ENCODE data around the gene MTCL1. TPM values are rescaled to one million over a fixed set of nuclear protein-coding genes. Genes with fewer than 3 reads are reported as not detected.

Gene MTCL1
- polyA plus RNA-seq, 1 experiment: 56.6 TPM

DNA sequence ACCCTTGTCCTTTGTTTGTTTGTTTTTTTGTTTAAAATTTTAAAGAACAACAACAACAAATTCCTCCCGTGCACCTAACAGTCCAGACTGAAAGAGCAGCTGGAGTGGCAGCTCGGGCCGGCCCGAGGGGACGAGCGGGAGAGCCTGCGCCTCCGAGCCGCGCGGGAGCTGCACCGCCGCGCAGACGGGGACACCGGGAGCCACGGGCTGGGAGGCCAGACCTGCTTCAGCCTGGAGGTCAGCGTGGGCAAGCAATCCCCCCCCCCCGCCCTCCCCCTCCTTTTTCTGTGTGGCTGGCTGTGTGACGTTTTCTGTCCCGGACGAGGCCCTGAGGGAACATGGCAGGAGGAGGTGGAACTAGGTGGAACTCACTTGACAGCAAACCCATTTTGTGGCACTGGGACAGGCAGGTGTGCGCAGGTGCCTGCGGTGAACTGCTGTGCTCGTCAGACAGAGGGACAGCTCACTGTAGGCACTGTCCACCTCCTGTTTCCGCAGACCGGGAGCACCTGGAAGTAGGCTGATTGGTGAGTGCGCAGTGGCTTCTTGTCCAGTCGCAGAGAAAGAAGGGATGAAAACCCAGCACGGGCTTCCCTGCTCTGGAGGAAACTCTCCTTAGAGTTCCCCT is 80.6 kb downstream of the MTCL1 start:
- ChIA-PET POLR2A (interaction anchor here (0.8 kb wide), 1 partner anchor 9 kb away, joined by 3 read pairs; no protein-coding TSS in a partner anchor), CTCF (no interaction called here)
- DNase-seq (ENCODE audit: low read depth, low spot score): no peak
- Histone ChIP-seq H3K27ac (ENCODE audit: low read depth, low read length) (peak overlapping the region; percentile 31), H3K27me3 (ENCODE audit: control insufficient read depth, insufficient read depth, low read length) (no peaks in the 10 kb centered on the region), H3K4me3 (ENCODE audit: low read depth, low read length) (no peak overlapping the region), H3K9me3 (ENCODE audit: control insufficient read depth, insufficient read depth, low read length) (no peaks in the 10 kb centered on the region; the same call in 1 of the 2 replicates)
- TF ChIP-seq, protein P1, sequence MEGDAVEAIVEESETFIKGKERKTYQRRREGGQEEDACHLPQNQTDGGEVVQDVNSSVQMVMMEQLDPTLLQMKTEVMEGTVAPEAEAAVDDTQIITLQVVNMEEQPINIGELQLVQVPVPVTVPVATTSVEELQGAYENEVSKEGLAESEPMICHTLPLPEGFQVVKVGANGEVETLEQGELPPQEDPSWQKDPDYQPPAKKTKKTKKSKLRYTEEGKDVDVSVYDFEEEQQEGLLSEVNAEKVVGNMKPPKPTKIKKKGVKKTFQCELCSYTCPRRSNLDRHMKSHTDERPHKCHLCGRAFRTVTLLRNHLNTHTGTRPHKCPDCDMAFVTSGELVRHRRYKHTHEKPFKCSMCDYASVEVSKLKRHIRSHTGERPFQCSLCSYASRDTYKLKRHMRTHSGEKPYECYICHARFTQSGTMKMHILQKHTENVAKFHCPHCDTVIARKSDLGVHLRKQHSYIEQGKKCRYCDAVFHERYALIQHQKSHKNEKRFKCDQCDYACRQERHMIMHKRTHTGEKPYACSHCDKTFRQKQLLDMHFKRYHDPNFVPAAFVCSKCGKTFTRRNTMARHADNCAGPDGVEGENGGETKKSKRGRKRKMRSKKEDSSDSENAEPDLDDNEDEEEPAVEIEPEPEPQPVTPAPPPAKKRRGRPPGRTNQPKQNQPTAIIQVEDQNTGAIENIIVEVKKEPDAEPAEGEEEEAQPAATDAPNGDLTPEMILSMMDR (IDR thresholded peaks at IDR 0.05; ENCODE audit: low read depth, low read length): no peak

DNA sequence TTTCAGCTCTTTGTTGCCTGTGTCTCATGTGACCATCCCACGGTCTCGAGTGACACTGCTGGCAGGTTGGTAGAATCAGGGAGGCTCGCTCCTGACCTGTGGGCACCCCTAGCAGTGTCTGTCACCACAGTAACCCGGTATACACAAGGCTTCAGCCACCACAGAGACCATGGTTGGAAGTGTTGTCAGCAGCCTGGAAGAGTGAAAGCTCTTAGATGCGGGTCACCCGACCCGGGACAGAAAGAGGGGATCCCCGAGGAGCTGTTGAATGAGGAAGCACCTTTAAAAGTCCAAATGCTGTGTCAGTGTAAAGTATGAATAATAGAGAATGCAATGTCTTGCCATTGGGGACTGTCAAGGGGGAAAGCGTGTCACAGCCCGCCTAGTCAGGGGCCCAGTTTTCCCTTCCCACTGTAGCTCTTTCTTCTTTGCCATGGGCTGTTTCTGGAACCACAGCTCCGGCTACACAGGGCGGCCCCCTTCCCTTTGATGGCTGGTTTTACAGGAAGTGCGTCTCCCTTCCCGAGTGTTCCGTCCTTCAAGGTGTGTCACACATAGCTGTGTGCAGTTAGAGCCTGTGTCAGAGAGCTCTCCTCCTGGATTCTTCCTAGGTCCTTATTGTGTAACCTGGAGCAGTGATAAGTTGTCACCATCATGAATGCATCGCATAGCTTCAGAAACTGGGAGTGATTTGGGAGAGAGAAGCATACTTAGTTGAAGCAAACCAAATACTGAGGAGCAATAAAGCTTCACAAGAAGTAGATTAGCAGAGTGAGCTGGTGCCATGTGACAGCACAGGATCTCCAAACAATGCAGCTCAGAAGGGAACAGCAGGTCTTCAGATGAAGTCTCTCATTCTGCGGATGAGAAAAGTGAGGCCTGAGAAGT is 81.4 kb downstream of the MTCL1 start:
- TF ChIP-seq, protein P1 (IDR thresholded peaks at IDR 0.05; ENCODE audit: low read depth, low read length): no peak
- Histone ChIP-seq H3K4me3 (ENCODE audit: low read depth, low read length) (no peak overlapping the region), H3K27ac (ENCODE audit: low read depth, low read length) (peak overlapping the region; percentile 34), H3K27me3 (ENCODE audit: control insufficient read depth, insufficient read depth, low read length) (no peaks in the 10 kb centered on the region), H3K9me3 (ENCODE audit: control insufficient read depth, insufficient read depth, low read length) (no peaks in the 10 kb centered on the region; the same call in 1 of the 2 replicates)
- ChIA-PET CTCF (interaction anchor here (1.7 kb wide), 1 partner anchor 201 kb away, joined by 9 read pairs; no protein-coding TSS in a partner anchor), POLR2A (interaction anchor here (0.8 kb wide), 1 partner anchor 8 kb away, joined by 3 read pairs; no protein-coding TSS in a partner anchor)
- DNase-seq (ENCODE audit: low read depth, low spot score): no peak

DNA sequence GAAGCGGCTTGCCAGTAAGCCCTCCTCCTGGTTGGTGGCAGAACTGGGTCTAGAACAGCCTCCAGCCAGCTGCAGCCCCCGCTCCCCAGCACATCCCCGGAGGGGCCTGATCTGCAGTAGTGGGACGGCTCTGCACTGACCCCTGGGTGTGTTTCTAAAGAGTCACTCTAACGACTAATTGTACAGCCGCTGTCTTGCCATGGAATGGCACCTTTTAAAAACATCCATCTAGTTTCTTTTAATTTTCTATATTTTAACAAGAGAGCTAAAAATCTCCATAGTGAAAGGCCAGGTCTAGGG is 82.0 kb downstream of the MTCL1 start:
- POLR2A ChIA-PET: no interaction called here
- TF ChIP-seq, protein P1 (IDR thresholded peaks at IDR 0.05; ENCODE audit: low read depth, low read length): no peak
- H3K4me3 ChIP-seq (ENCODE audit: low read depth, low read length): no peak overlapping the region
- peak overlapping the region; percentile 34 for H3K27ac ChIP-seq (ENCODE audit: low read depth, low read length)
- CTCF ChIA-PET: interaction anchor here (1.7 kb wide), 1 partner anchor 200 kb away, joined by 9 read pairs; no protein-coding TSS in a partner anchor
- no peaks in the 10 kb centered on the region; the same call in 1 of the 2 replicates for H3K9me3 ChIP-seq (ENCODE audit: control insufficient read depth, insufficient read depth, low read length)
- DNase-seq (ENCODE audit: low read depth, low spot score): no peak
- H3K27me3 ChIP-seq (ENCODE audit: control insufficient read depth, insufficient read depth, low read length): no peaks in the 10 kb centered on the region

DNA sequence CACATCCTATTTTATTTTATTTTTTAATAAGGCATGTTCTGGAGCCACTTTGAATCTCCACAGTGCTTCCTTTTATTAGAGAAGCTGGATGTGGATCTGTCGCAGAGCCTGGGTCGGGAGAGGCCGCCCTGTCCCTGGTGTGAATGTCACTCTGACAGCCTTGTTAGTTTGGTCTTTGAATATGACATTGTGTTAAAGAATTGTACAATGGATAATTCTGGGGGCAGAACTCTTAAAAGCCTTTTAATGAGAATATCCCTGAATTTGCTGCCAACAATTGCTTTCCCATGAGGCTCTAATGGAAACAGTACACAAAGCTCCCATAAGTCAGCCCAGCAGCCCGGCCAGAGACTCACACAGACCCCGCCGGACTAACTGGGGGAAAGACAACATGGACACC is 82.4 kb downstream of the MTCL1 start:
- peak overlapping the region; percentile 57 for H3K27ac ChIP-seq (ENCODE audit: low read depth, low read length)
- ChIA-PET CTCF (interaction anchor here (1.7 kb wide), 1 partner anchor 200 kb away, joined by 9 read pairs; no protein-coding TSS in a partner anchor), POLR2A (no interaction called here)

More for the DNA sequence above, 82.4 kb downstream of the MTCL1 start:
- no peak for DNase-seq (ENCODE audit: low read depth, low spot score)
- Histone ChIP-seq H3K27me3 (ENCODE audit: control insufficient read depth, insufficient read depth, low read length) (no peaks in the 10 kb centered on the region), H3K9me3 (ENCODE audit: control insufficient read depth, insufficient read depth, low read length) (no peaks in the 10 kb centered on the region; the same call in 1 of the 2 replicates), H3K4me3 (ENCODE audit: low read depth, low read length) (no peak overlapping the region)
- TF ChIP-seq, protein P1 (IDR thresholded peaks at IDR 0.05; ENCODE audit: low read depth, low read length): no peak

Data from AG04450 (cell line).